HepG2 (cell line): ENCODE data around the gene TOP2A. TPM values are rescaled to one million over a fixed set of nuclear protein-coding genes. Genes with fewer than 3 reads are reported as not detected.

Experiments used
- ATF4 ChIP-seq, 2 experiments: fragments of 450-650 bp in 1 of 2; sonication (generic) in 1 of 2; formaldehyde crosslinking; IDR thresholded peaks; 2 replicates each; pipeline versions ENCODE4 v1.5.0 to v1.8.0; 2020 to 2022; ENCODE audit warnings: mild to moderate bottlenecking in 1 of 2, missing genetic modification reagents in 1 of 2
- FOXK2 ChIP-seq: fragments of 450-650 bp; IDR thresholded peaks from 2 replicates; pipeline ENCODE4 v1.6.1; 2016
- GATAD1 ChIP-seq: IDR thresholded peaks from 2 replicates; pipeline ENCODE4 v1.6.1; 2016; ENCODE audit warnings: missing genetic modification reagents, missing compliant biosample characterization
- GPN1 ChIP-seq: sonication (generic); formaldehyde crosslinking; IDR thresholded peaks from 2 replicates; pipeline ENCODE4 v1.5.1; 2020; ENCODE audit warnings: missing genetic modification reagents, borderline replicate concordance
- HES4 ChIP-seq: sonication (generic); formaldehyde crosslinking; IDR thresholded peaks from 2 replicates; pipeline ENCODE4 v1.9.0; 2021; ENCODE audit warnings: mild to moderate bottlenecking, missing genetic modification reagents, borderline replicate concordance
- ISX ChIP-seq: sonication (generic); formaldehyde crosslinking; conservative IDR thresholded peaks from 2 replicates; pipeline ENCODE4 v1.5.0; 2020; ENCODE audit warnings: missing genetic modification reagents
- JUN ChIP-seq: sonication (generic); formaldehyde crosslinking; IDR thresholded peaks from 2 replicates; pipeline ENCODE4 v1.4.0; 2020; ENCODE audit warnings: mild to moderate bottlenecking, missing genetic modification reagents
- LBX2 ChIP-seq: sonication (generic); formaldehyde crosslinking; IDR thresholded peaks from 2 replicates; pipeline ENCODE4 v1.5.0; 2020; ENCODE audit warnings: missing genetic modification reagents, mild to moderate bottlenecking, borderline replicate concordance
- SIX4 ChIP-seq: sonication (generic); formaldehyde crosslinking; IDR thresholded peaks from 2 replicates; pipeline ENCODE4 v1.4.0; 2020; ENCODE audit warnings: missing genetic modification reagents
- YEATS4 ChIP-seq: sonication (generic); formaldehyde crosslinking; IDR thresholded peaks from 2 replicates; pipeline ENCODE4 v1.4.0; 2020; ENCODE audit warnings: missing genetic modification reagents, borderline replicate concordance
- ZBTB10 ChIP-seq: sonication (generic); formaldehyde crosslinking; IDR thresholded peaks from 2 replicates; pipeline ENCODE4 v1.4.0; 2020; ENCODE audit warnings: missing genetic modification reagents, borderline replicate concordance
- ZFP36L1 ChIP-seq: sonication (generic); formaldehyde crosslinking; IDR thresholded peaks from 2 replicates; pipeline ENCODE4 v1.8.0; 2022; ENCODE audit warnings: mild to moderate bottlenecking, missing genetic modification reagents, moderate library complexity
- ZNF232 ChIP-seq: sonication (generic); formaldehyde crosslinking; IDR thresholded peaks from 2 replicates; pipeline ENCODE4 v1.4.0; 2020; ENCODE audit warnings: missing genetic modification reagents, borderline replicate concordance
- ZNF441 ChIP-seq: sonication (generic); formaldehyde crosslinking; IDR thresholded peaks from 2 replicates; pipeline ENCODE4 v1.7.0; 2021; ENCODE audit warnings: missing genetic modification reagents, borderline replicate concordance
- ZNF577 ChIP-seq: sonication (generic); formaldehyde crosslinking; IDR thresholded peaks from 2 replicates; pipeline ENCODE4 v1.4.0; 2020; ENCODE audit warnings: mild to moderate bottlenecking, low read depth, missing genetic modification reagents, borderline replicate concordance
- ZNF710 ChIP-seq: sonication (generic); formaldehyde crosslinking; IDR thresholded peaks from 2 replicates; pipeline ENCODE4 v1.5.0; 2020; ENCODE audit warnings: mild to moderate bottlenecking, missing genetic modification reagents, borderline replicate concordance
- ZNF788 ChIP-seq: sonication (generic); formaldehyde crosslinking; IDR thresholded peaks from 2 replicates; pipeline ENCODE4 v1.5.0; 2020; ENCODE audit warnings: mild to moderate bottlenecking, missing genetic modification reagents, borderline replicate concordance
- ZNF83 ChIP-seq: sonication (generic); formaldehyde crosslinking; IDR thresholded peaks from 2 replicates; pipeline ENCODE4 v1.4.0; 2020; ENCODE audit warnings: missing genetic modification reagents, mild to moderate bottlenecking, borderline replicate concordance
- ZNF878 ChIP-seq: sonication (generic); formaldehyde crosslinking; IDR thresholded peaks from 2 replicates; pipeline ENCODE4 v1.8.1; 2023; ENCODE audit warnings: mild to moderate bottlenecking, missing genetic modification reagents, moderate library complexity
- polyA plus RNA-seq, 8 experiments: library from polyadenylated mRNA; depleted of rRNA in 3 of 8; stranded (reverse) in 7 of 8; unstranded in 1 of 8; fragments of >200 nt; fragmentation: Illumina TruSeq in 4 of 8; extraction: Trizol in 4 of 8; gene quantifications; 2 replicates each; pipeline versions ENCODE4 v1.2.1 to v1.2.3, GENCODE V29; 2011 to 2016; ENCODE audit warnings: low read depth in 4 of 8, missing spikeins in 1 of 8, mixed read lengths in 1 of 8; ENCODE audit not compliant: insufficient read depth in 1 of 8
- total RNA-seq, 5 experiments: library from RNA; depleted of rRNA; stranded (reverse); fragments of >200 nt; fragmentation: Illumina TruSeq; extraction: Trizol; gene quantifications; 2 replicates each; pipeline ENCODE4 v1.2.3, GENCODE V29; 2016; ENCODE audit warnings: low read depth in 1 of 5
- TF ChIP-seq, protein P1 (sequence below): sonication (generic); formaldehyde crosslinking; IDR thresholded peaks from 2 replicates; pipeline ENCODE4 v1.8.0; 2022; ENCODE audit warnings: missing genetic modification reagents, mild to moderate bottlenecking, borderline replicate concordance

TOP2A gene
- total and polyA plus RNA-seq, 2 of the 13 experiments (the other 11 are each of a cell fraction or from before 2014, with no cell fraction given), result 108 to 327 TPM

DNA sequence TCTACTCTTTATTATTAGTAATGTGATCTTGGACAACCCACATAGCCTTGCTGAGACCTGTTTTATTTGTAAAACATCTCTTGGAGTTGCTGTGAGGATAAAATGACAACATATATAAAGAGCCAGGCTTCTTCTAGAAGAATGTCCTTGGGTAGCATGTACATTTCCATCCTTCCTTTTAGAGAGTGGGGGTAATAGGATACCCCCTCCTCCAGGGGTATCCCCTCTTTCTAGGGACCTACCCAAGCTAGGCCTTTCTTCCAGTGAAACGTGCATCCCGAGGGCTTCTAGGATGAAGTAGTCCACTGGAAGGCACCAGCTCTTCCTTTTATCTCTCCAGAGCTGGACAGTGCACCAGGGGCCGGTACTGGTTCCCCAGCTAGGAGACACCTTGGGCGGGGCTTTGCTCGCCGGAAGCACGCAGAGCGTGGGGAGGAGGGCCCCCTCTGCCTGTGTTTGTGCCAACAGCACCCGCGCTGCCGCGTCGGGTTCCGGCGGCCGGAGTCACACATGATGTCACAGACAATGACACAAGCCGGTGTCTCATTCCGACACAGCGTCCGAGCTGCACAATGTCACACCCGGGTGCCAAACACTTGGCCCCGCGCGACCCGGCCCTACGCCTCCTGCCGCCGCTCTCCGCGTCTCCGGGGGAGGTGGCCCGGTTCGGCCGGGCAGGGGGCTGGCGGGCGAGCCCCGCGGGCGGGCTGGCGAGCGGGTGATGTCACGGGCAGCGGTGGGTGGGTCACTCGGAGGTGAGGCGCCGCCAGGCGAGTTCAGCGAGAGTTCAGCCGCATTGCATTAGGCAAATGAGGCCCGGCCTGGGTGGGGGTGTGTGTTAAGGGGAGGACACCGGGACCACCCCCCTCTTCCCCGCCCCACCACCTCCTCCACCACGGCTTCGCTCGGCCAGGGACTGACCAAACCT lies 76.6 kb downstream of the TOP2A start (continued):
- TF ChIP-seq, protein P1, sequence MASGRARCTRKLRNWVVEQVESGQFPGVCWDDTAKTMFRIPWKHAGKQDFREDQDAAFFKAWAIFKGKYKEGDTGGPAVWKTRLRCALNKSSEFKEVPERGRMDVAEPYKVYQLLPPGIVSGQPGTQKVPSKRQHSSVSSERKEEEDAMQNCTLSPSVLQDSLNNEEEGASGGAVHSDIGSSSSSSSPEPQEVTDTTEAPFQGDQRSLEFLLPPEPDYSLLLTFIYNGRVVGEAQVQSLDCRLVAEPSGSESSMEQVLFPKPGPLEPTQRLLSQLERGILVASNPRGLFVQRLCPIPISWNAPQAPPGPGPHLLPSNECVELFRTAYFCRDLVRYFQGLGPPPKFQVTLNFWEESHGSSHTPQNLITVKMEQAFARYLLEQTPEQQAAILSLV (CRISPR knock-in tag), result peak; percentile 76
- TF ChIP-seq ZNF83 (CRISPR knock-in tag) (peak; percentile 88; the same call in 1 of the 2 replicates), ZBTB10 (CRISPR knock-in tag) (no peak), FOXK2 (no peak), HES4 (peak; percentile 79; the same call in 1 of the 2 replicates), ZNF232 (CRISPR knock-in tag) (0 out of 2 replicates have a peak, but pooled peaks have one; percentile 42), ZNF577 (CRISPR knock-in tag) (no peak), GPN1 (no peak), ISX (no peak), ZNF878 (0 out of 2 replicates have a peak, but pooled peaks have one; percentile 23), ZNF788 (peak; percentile 69), ZFP36L1 (CRISPR knock-in tag) (peak; percentile 30; the same call in 1 of the 2 replicates), LBX2 (CRISPR knock-in tag) (no peak), ATF4 (CRISPR knock-in tag; IDR thresholded peaks at IDR 0.05) (peak in 1 of 2 experiments; percentile 86; a peak in 2 of 4 replicates), ZNF441 (CRISPR knock-in tag) (peak; percentile 78; the same call in 1 of the 2 replicates), GATAD1 (peak; percentile 82), SIX4 (CRISPR knock-in tag) (0 out of 2 replicates have a peak, but pooled peaks have one; percentile 46), JUN (CRISPR knock-in tag) (peak; percentile 61), ZNF710 (CRISPR knock-in tag) (no peak; the same call in 1 of the 2 replicates), YEATS4 (CRISPR knock-in tag) (peak; percentile 83; the same call in 1 of the 2 replicates)
